ENCODE results near the gene ZNF519.

The ZNF519 gene

DNA sequence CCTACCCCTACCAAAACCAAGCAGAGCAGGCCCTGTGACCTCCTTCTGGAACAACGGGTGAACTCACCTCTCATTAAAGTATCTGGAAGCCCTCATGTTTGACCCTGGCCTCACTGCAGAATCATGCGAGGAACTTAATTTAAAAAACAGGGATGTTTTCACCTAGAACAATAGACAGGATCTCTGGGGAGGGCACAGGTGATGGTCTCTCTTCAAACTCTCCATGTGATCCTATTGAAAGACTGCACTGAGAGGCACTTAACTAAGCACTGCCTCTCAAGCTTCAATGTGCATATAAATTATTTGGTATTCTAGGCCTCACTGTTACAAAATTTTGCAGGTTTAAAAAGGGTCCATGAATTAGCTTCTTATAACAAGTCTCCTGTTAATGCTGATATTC is 7.5 kb downstream of the ZNF519 start:
- no peak overlapping the region for H3K4me2 ChIP-seq
- TF ChIP-seq, protein P1, sequence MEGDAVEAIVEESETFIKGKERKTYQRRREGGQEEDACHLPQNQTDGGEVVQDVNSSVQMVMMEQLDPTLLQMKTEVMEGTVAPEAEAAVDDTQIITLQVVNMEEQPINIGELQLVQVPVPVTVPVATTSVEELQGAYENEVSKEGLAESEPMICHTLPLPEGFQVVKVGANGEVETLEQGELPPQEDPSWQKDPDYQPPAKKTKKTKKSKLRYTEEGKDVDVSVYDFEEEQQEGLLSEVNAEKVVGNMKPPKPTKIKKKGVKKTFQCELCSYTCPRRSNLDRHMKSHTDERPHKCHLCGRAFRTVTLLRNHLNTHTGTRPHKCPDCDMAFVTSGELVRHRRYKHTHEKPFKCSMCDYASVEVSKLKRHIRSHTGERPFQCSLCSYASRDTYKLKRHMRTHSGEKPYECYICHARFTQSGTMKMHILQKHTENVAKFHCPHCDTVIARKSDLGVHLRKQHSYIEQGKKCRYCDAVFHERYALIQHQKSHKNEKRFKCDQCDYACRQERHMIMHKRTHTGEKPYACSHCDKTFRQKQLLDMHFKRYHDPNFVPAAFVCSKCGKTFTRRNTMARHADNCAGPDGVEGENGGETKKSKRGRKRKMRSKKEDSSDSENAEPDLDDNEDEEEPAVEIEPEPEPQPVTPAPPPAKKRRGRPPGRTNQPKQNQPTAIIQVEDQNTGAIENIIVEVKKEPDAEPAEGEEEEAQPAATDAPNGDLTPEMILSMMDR (conservative IDR thresholded peaks at IDR 0.05; ENCODE audit: low read depth, low read length), result no peak
- H2AFZ ChIP-seq (ENCODE audit: low read depth), result no peak overlapping the region
- no peak overlapping the region for H3K9ac ChIP-seq
- no peaks in the 10 kb centered on the region for H3K4me1 ChIP-seq (ENCODE audit: low read depth, poor library complexity, severe bottlenecking)
- H3K79me2 ChIP-seq (ENCODE audit: insufficient read depth, low read depth), result peaks cover 38% of the 10 kb centered on the region; the same call in 1 of the 2 replicates
- no peak overlapping the region for H3K4me3 ChIP-seq (IDR thresholded peaks at IDR 0.05; ENCODE audit: insufficient read depth, low read depth, low read length)
- H3K36me3 ChIP-seq (ENCODE audit: insufficient read depth), result no peaks in the 10 kb centered on the region
- no peaks in the 10 kb centered on the region for H3K27me3 ChIP-seq (ENCODE audit: insufficient read depth, low read depth)
- no peaks in the 10 kb centered on the region for H4K20me1 ChIP-seq (ENCODE audit: insufficient read depth)
- no peak overlapping the region for H3K27ac ChIP-seq

GRCh38 chr18:14122097-14122496 is 10.1 kb downstream of the ZNF519 start:
- no peaks in the 10 kb centered on the region for H4K20me1 ChIP-seq (ENCODE audit: insufficient read depth)
- H3K79me2 ChIP-seq (ENCODE audit: insufficient read depth, low read depth), result peaks cover 35% of the 10 kb centered on the region; the same call in 1 of the 2 replicates
- H3K36me3 ChIP-seq (ENCODE audit: insufficient read depth), result no peaks in the 10 kb centered on the region
- TF ChIP-seq, protein P1 (conservative IDR thresholded peaks at IDR 0.05; ENCODE audit: low read depth, low read length), result no peak
- no peak overlapping the region for H2AFZ ChIP-seq (ENCODE audit: low read depth)
- H3K27ac ChIP-seq, result no peak overlapping the region
- no peaks in the 10 kb centered on the region for H3K27me3 ChIP-seq (ENCODE audit: insufficient read depth, low read depth)
- no peak overlapping the region for H3K4me2 ChIP-seq
- no peak overlapping the region for H3K4me3 ChIP-seq (IDR thresholded peaks at IDR 0.05; ENCODE audit: insufficient read depth, low read depth, low read length)
- H3K4me1 ChIP-seq (ENCODE audit: low read depth, poor library complexity, severe bottlenecking), result no peaks in the 10 kb centered on the region
- H3K9ac ChIP-seq, result no peak overlapping the region

GRCh38 chr18:14120926-14121325 is 11.3 kb downstream of the ZNF519 start:
- Histone ChIP-seq H3K4me1 (ENCODE audit: low read depth, poor library complexity, severe bottlenecking) (no peaks in the 10 kb centered on the region), H3K9ac (no peak overlapping the region), H2AFZ (ENCODE audit: low read depth) (no peak overlapping the region), H3K27me3 (ENCODE audit: insufficient read depth, low read depth) (no peaks in the 10 kb centered on the region), H3K4me2 (no peak overlapping the region), H3K27ac (no peak overlapping the region), H3K36me3 (ENCODE audit: insufficient read depth) (no peaks in the 10 kb centered on the region), H3K4me3 (IDR thresholded peaks at IDR 0.05; ENCODE audit: insufficient read depth, low read depth, low read length) (no peak overlapping the region), H3K79me2 (ENCODE audit: insufficient read depth, low read depth) (peaks cover 35% of the 10 kb centered on the region; the same call in 1 of the 2 replicates), H4K20me1 (ENCODE audit: insufficient read depth) (no peaks in the 10 kb centered on the region)
- TF ChIP-seq, protein P1 (conservative IDR thresholded peaks at IDR 0.05; ENCODE audit: low read depth, low read length), result no peak

GRCh38 chr18:14117606-14118005 is 14.6 kb downstream of the ZNF519 start:
- Histone ChIP-seq H3K4me2 (no peak overlapping the region), H3K36me3 (ENCODE audit: insufficient read depth) (no peaks in the 10 kb centered on the region), H3K4me3 (IDR thresholded peaks at IDR 0.05; ENCODE audit: insufficient read depth, low read depth, low read length) (no peak overlapping the region), H3K27me3 (ENCODE audit: insufficient read depth, low read depth) (no peaks in the 10 kb centered on the region), H4K20me1 (ENCODE audit: insufficient read depth) (no peaks in the 10 kb centered on the region), H3K27ac (no peak overlapping the region), H3K9ac (no peak overlapping the region), H3K79me2 (ENCODE audit: insufficient read depth, low read depth) (peaks cover 12% of the 10 kb centered on the region; the same call in 1 of the 2 replicates), H2AFZ (ENCODE audit: low read depth) (no peak overlapping the region), H3K4me1 (ENCODE audit: low read depth, poor library complexity, severe bottlenecking) (no peaks in the 10 kb centered on the region)
- TF ChIP-seq, protein P1 (conservative IDR thresholded peaks at IDR 0.05; ENCODE audit: low read depth, low read length), result no peak

Data from KMS-11 (cell line).